Lower lobe of right lung (tissue), 2 donors: ENCODE data around the gene UGT2A2. TPM values are rescaled to one million over a fixed set of nuclear protein-coding genes. Genes with fewer than 3 reads are reported as not detected.

Experiments used
- ATAC-seq, 2 donors: fragments of 200-7000 bp; cut with Tn5 transposase; one replicate each; pipeline ENCODE4 v1.9.1; 2020 to 2022; ENCODE audit warnings: mild to moderate bottlenecking in 2 of 2, moderate library complexity in 2 of 2
- DNase-seq: peaks from one replicate; pipeline ENCODE4 v3.0.0-alpha.2; 2020
- H3K27ac ChIP-seq: fragments of 200-600 bp; one replicate; pipeline ENCODE4 v1.8.0; 2022
- H3K27me3 ChIP-seq: fragments of 200-600 bp; one replicate; pipeline ENCODE4 v1.8.0; 2022; ENCODE audit warnings: low read depth
- H3K36me3 ChIP-seq: fragments of 200-600 bp; one replicate; pipeline ENCODE4 v1.8.0; 2022; ENCODE audit warnings: mild to moderate bottlenecking
- H3K4me1 ChIP-seq: fragments of 200-600 bp; one replicate; pipeline ENCODE4 v1.8.0; 2022
- H3K4me3 ChIP-seq: fragments of 200-600 bp; one replicate; pipeline ENCODE4 v1.8.0; 2022; ENCODE audit warnings: mild to moderate bottlenecking
- H3K9me3 ChIP-seq: fragments of 200-600 bp; one replicate; pipeline ENCODE4 v1.8.0; 2022
- CTCF ChIP-seq: fragments of 200-600 bp; IDR thresholded peaks from one replicate; pipeline ENCODE4 v1.8.0; 2022; ENCODE audit warnings: antibody characterized with exemption, mild to moderate bottlenecking
- intact Hi-C: fragments of 100-400 bp; cut with DNase I; formaldehyde crosslinking; loops from one replicate; pipeline ENCODE4 v1.11.0; 2022
- total RNA-seq: library from RNA; stranded (reverse); fragmentation: NEBNext Ultra II Directional; extraction: Animal tissue kit (Norgen Biotek cat#: 25700); gene quantifications from one replicate; pipeline ENCODE4 v1.2.1, GENCODE V29; 2021
- donor health status: DM: no; HTN: yes; CAD: no; lungs with severe emphysema.

UGT2A2 gene
- total RNA-seq, 1 donor from 2014 or later, result not detected

GRCh38 chr4:69656653-69657158 lies 17.3 kb upstream of the UGT2A2 start:
- no peaks in the 10 kb centered on the region for H3K4me1 ChIP-seq
- H3K27ac ChIP-seq, result no peak overlapping the region
- no peak overlapping the region for H3K4me3 ChIP-seq
- ATAC-seq (no peak), DNase-seq (no peak)
- TF ChIP-seq CTCF, result no peak
- no peaks in the 10 kb centered on the region for H3K9me3 ChIP-seq
- H3K27me3 ChIP-seq, result no peaks in the 10 kb centered on the region
- intact Hi-C loops, result no loop called here
- H3K36me3 ChIP-seq, result no peaks in the 10 kb centered on the region

GRCh38 chr4:69653147-69653546 lies 13.7 kb upstream of the UGT2A2 start, which contains the start of gene UGT2A1:
Gene UGT2A1, minus strand, starts transcription at chr4:69653247. Its CDS starts 5,603 bp downstream, at chr4:69647644.
- DNase-seq (no peak), ATAC-seq (no peak)
- H3K27ac ChIP-seq, result no peak within 1 kb of the TSS
- no peaks in the 10 kb centered on the region for H3K36me3 ChIP-seq
- no peak within 1 kb of the TSS for H3K4me3 ChIP-seq
- no peaks in the 10 kb centered on the region for H3K9me3 ChIP-seq
- TF ChIP-seq CTCF, result no peak
- no peaks in the 10 kb centered on the region for H3K4me1 ChIP-seq
- H3K27me3 ChIP-seq, result no peaks in the 10 kb centered on the region
- intact Hi-C loops, result no loop called here

- TF ChIP-seq CTCF, result no peak
- H3K4me1 ChIP-seq, result no peaks in the 10 kb centered on the region
- no peaks in the 10 kb centered on the region for H3K27me3 ChIP-seq
- H3K4me3 ChIP-seq, result no peak overlapping the region
- ATAC-seq (no peak), DNase-seq (no peak)
- no peaks in the 10 kb centered on the region for H3K36me3 ChIP-seq
- H3K27ac ChIP-seq, result no peak overlapping the region
- intact Hi-C loops, result no loop called here
- no peaks in the 10 kb centered on the region for H3K9me3 ChIP-seq
Observed at GRCh38 chr4:69650872-69651271, 11.4 kb upstream of the UGT2A2 start.

GRCh38 chr4:69649629-69650028 lies 10.2 kb upstream of the UGT2A2 start:
- Histone ChIP-seq H3K4me3 (no peak overlapping the region), H3K9me3 (no peaks in the 10 kb centered on the region), H3K36me3 (no peaks in the 10 kb centered on the region), H3K4me1 (no peaks in the 10 kb centered on the region), H3K27ac (no peak overlapping the region), H3K27me3 (no peaks in the 10 kb centered on the region)
- intact Hi-C loops, result no loop called here
- TF ChIP-seq CTCF, result no peak
- ATAC-seq, result no peak
- DNase-seq, result no peak

- ATAC-seq (no peak), DNase-seq (no peak)
- intact Hi-C loops, result no loop called here
- TF ChIP-seq CTCF, result no peak
- H3K4me1 ChIP-seq, result no peaks in the 10 kb centered on the region
- no peak overlapping the region for H3K4me3 ChIP-seq
- no peaks in the 10 kb centered on the region for H3K27me3 ChIP-seq
- no peak overlapping the region for H3K27ac ChIP-seq
- no peaks in the 10 kb centered on the region for H3K9me3 ChIP-seq
- H3K36me3 ChIP-seq, result no peaks in the 10 kb centered on the region
Observed at GRCh38 chr4:69649207-69649606, 9.8 kb upstream of the UGT2A2 start.

GRCh38 chr4:69642961-69643360 lies 3.5 kb upstream of the UGT2A2 start:
- Histone ChIP-seq H3K9me3 (no peaks in the 10 kb centered on the region), H3K36me3 (no peaks in the 10 kb centered on the region), H3K27me3 (no peaks in the 10 kb centered on the region), H3K4me3 (no peak overlapping the region), H3K4me1 (no peaks in the 10 kb centered on the region), H3K27ac (no peak overlapping the region)
- DNase-seq, result no peak
- ATAC-seq, result no peak
- intact Hi-C loops, result no loop called here
- TF ChIP-seq CTCF, result no peak
